ENCODE data around the gene SGCA. TPM values are rescaled to one million over a fixed set of nuclear protein-coding genes. Genes with fewer than 3 reads are reported as not detected.

The SGCA gene
- total and polyA plus RNA-seq, 10 of the 15 experiments (the other 5 are each of a cell fraction or from before 2014, with no cell fraction given), result 0.13 to 2.2 (median 0.50) TPM; not detected in 2

DNA sequence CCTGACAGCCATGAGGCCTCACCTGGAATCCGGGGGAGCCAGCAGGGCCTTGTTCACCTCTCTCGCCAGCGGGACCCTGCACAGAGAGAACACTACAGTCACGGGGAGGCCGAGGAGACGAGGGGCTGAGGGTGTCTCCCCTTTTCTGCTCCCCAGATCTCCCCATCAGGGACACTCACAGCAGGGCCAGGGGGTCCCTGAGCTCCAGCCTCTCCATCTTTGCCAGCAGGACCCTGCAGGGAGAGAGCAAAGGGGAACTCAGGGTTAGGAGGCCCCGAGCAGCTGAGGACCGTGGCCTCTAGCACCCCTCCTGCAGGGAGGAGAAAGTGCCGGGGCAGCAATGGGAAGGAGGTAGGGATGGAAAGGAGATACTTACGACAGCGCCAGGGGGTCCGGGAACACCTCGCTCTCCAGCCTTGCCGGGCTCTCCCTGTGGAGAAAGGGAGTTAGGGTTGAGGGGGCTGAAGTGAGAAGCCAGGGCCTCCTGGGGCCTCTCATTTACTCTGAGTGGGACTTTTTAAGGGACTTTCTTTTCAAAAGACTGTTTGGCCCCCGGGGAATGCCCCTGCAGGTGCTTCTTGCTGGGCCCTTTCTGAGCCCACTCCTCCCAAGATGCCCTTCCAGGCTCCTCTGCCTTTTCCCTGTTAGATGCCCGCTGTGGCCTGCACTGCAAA lies 26.9 kb downstream of the SGCA start:
- ChIA-PET POLR2A (interaction anchor here (0.7 to 1.8 kb wide), 5 partner anchors 11 to 96 kb away, joined by 3 to 7 read pairs (median 4); no protein-coding TSS in a partner anchor), CTCF (interaction anchor here (1.0 to 10.1 kb wide), 4 partner anchors 21 to 105 kb away, joined by 3 to 514 read pairs (median 8); partner anchors contain the start of genes PDK2 and SGCA), SMC1A (ENCODE audit: uncharacterized antibody, unreplicated experiment) (interaction anchor here (1.6 to 6.3 kb wide), 2 partner anchors 22 to 23 kb away, joined by 11 to 177 read pairs; no protein-coding TSS in a partner anchor), RAD21 (ENCODE audit: unreplicated experiment) (interaction anchor here (0.6 to 8.8 kb wide), 2 partner anchors 23 to 133 kb away, joined by 4 to 176 read pairs; no protein-coding TSS in a partner anchor)
- Histone ChIP-seq H3K9ac (ENCODE audit: control insufficient read depth, insufficient read depth, low read length) (peak overlapping the region; percentile 56), H3K36me3 (ENCODE audit: control insufficient read depth in 2 of 2, insufficient read depth in 2 of 2, low read length in 1 of 2) (no peaks in the 10 kb centered on the region; a peak in 1 of 4 replicates), H2AFZ (ENCODE audit: control insufficient read depth, low read depth, low read length) (peak overlapping the region; percentile 7; the same call in 1 of the 2 replicates), H3K4me1 (ENCODE audit: control insufficient read depth, insufficient read depth, low read length) (peaks cover 18% of the 10 kb centered on the region), H3K4me3 (peak overlapping the region; percentile 64), H3K79me2 (ENCODE audit: control insufficient read depth, insufficient read depth, low read length) (no peaks in the 10 kb centered on the region; the same call in 1 of the 2 replicates), H3K9me3 (replicated peaks; ENCODE audit: control insufficient read depth, insufficient read depth, low read length) (no peaks in the 10 kb centered on the region), H3K4me2 (ENCODE audit: control insufficient read depth, insufficient read depth) (peak overlapping the region; percentile 74), H3K27me3 (replicated peaks in 1 of 2; ENCODE audit: control insufficient read depth in 2 of 2, insufficient read depth in 2 of 2, low read length in 1 of 2) (no peaks in the 10 kb centered on the region), H4K20me1 (ENCODE audit: control insufficient read depth, insufficient read depth) (no peaks in the 10 kb centered on the region), H3K27ac (ENCODE audit: control insufficient read depth, insufficient read depth) (0 out of 2 replicates have a peak overlapping the region, but pooled peaks have one; percentile 18)
- BruUV-seq (replicated peaks), result TSS peak; percentile 66
- ATAC-seq (peak; percentile 74), DNase-seq (ENCODE audit: low read depth, low spot score) (no peak), FAIRE-seq (no peak)
- in situ Hi-C loops (cut with MboI) (loop anchor here (10.0 kb wide), 1 partner anchor 102 kb away; no protein-coding TSS in a partner anchor), intact Hi-C loops (cut with micrococcal nuclease; ENCODE audit: unreplicated experiment) (no loop called here)
- 27% methylated on average over 16 of the region's 16 CpGs for WGBS (ENCODE audit: insufficient coverage, insufficient replicate concordance, low lambda C conversion rate, missing lambda C conversion rate)
- peak; percentile 84 for TF ChIP-seq IKZF1 (conservative IDR thresholded peaks at IDR 0.05)
- no peak for TF ChIP-seq SIX5 (IDR thresholded peaks at IDR 0.05; ENCODE audit: low read depth, low read length, severe bottlenecking)
- TF ChIP-seq, protein P1, sequence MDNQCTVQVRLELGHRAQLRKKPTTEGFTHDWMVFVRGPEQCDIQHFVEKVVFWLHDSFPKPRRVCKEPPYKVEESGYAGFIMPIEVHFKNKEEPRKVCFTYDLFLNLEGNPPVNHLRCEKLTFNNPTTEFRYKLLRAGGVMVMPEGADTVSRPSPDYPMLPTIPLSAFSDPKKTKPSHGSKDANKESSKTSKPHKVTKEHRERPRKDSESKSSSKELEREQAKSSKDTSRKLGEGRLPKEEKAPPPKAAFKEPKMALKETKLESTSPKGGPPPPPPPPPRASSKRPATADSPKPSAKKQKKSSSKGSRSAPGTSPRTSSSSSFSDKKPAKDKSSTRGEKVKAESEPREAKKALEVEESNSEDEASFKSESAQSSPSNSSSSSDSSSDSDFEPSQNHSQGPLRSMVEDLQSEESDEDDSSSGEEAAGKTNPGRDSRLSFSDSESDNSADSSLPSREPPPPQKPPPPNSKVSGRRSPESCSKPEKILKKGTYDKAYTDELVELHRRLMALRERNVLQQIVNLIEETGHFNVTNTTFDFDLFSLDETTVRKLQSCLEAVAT (IDR thresholded peaks at IDR 0.05), result peak; percentile 23; the same call in 1 of the 2 replicates
- no peak for TF ChIP-seq BMI1 (IDR thresholded peaks at IDR 0.05; ENCODE audit: borderline replicate concordance)
- TF ChIP-seq NFYB (IDR thresholded peaks at IDR 0.05; ENCODE audit: insufficient read depth, low read depth, low read length), result no peak
- TF ChIP-seq EED (IDR thresholded peaks at IDR 0.05; ENCODE audit: low read depth), result peak; percentile 68
- TF ChIP-seq RBBP5 (conservative IDR thresholded peaks at IDR 0.05), result no peak
- no peak for TF ChIP-seq POU2F2 (IDR thresholded peaks at IDR 0.05; ENCODE audit: borderline replicate concordance, low read depth, low read length)
- peak in 1 of 2 experiments; percentile 17; a peak in 1 of 4 replicates for TF ChIP-seq EP300 (IDR thresholded peaks at IDR 0.05; ENCODE audit: borderline replicate concordance in 1 of 2, control insufficient read depth in 1 of 2, low read depth in 2 of 2, low read length in 2 of 2)
- TF ChIP-seq TAF1 (IDR thresholded peaks at IDR 0.05; ENCODE audit: borderline replicate concordance, low read depth, low read length), result 0 out of 2 replicates have a peak, but pooled peaks have one; percentile 13
- TF ChIP-seq RELA (IDR thresholded peaks at IDR 0.05; ENCODE audit: borderline replicate concordance, partially characterized antibody), result peak; percentile 87
- TF ChIP-seq IKZF2 (IDR thresholded peaks at IDR 0.05), result peak; percentile 65 to 67; a peak in 3 of 4 replicates
- TF ChIP-seq, protein P2, sequence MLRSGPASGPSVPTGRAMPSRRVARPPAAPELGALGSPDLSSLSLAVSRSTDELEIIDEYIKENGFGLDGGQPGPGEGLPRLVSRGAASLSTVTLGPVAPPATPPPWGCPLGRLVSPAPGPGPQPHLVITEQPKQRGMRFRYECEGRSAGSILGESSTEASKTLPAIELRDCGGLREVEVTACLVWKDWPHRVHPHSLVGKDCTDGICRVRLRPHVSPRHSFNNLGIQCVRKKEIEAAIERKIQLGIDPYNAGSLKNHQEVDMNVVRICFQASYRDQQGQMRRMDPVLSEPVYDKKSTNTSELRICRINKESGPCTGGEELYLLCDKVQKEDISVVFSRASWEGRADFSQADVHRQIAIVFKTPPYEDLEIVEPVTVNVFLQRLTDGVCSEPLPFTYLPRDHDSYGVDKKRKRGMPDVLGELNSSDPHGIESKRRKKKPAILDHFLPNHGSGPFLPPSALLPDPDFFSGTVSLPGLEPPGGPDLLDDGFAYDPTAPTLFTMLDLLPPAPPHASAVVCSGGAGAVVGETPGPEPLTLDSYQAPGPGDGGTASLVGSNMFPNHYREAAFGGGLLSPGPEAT (IDR thresholded peaks at IDR 0.05; ENCODE audit: low read depth), result peak; percentile 89
- peak; percentile 84 for TF ChIP-seq TCF12 (IDR thresholded peaks at IDR 0.05; ENCODE audit: low read depth, low read length)
- TF ChIP-seq MTA2 (IDR thresholded peaks at IDR 0.05; ENCODE audit: low read depth), result peak; percentile 50; the same call in 1 of the 2 replicates
- peak; percentile 33; the same call in 1 of the 2 replicates for TF ChIP-seq NR2F1 (conservative IDR thresholded peaks at IDR 0.05)
- TF ChIP-seq CBX3 (IDR thresholded peaks at IDR 0.05; ENCODE audit: borderline replicate concordance, low read depth), result no peak
- TF ChIP-seq RFX5 (IDR thresholded peaks at IDR 0.05; ENCODE audit: low read depth, low read length), result no peak
- TF ChIP-seq TCF3 (IDR thresholded peaks at IDR 0.05; ENCODE audit: borderline replicate concordance, insufficient read depth, low read depth, low read length), result no peak
- TF ChIP-seq ESRRA (IDR thresholded peaks at IDR 0.05; ENCODE audit: low read length), result no peak
- TF ChIP-seq FOXK2 (IDR thresholded peaks at IDR 0.05), result no peak

All from GM12878 (cell line).